GM18907 (cell line): ENCODE data around the gene PLB1.

ENCODE experiments used
- ATAC-seq: cut with Tn5 transposase; IDR thresholded peaks from one replicate; pipeline ENCODE4 v1.9.1; 2021; ENCODE audit warnings: mild to moderate bottlenecking, moderate library complexity; ENCODE audit not compliant: unreplicated experiment

PLB1 gene

DNA sequence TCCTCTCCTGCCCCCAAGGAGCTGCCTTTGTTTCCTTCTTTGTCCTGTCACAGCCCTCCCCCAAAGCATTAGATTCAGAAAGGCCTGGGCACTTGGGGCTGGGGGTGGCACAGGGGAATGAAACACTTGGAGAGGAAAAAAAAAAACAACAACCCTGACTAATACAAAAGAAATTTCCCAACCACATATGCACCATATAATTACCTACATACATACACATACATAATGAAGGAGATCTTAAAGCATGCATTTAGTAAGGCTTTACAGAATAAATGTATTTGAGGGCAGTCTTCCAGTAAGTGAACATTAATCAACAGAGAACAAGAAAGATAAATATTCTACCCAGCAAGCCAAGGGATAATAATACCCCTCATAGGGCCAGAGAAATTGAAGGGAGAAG is 185.7 kb downstream of the PLB1 start:
- ATAC-seq, result no peak

DNA sequence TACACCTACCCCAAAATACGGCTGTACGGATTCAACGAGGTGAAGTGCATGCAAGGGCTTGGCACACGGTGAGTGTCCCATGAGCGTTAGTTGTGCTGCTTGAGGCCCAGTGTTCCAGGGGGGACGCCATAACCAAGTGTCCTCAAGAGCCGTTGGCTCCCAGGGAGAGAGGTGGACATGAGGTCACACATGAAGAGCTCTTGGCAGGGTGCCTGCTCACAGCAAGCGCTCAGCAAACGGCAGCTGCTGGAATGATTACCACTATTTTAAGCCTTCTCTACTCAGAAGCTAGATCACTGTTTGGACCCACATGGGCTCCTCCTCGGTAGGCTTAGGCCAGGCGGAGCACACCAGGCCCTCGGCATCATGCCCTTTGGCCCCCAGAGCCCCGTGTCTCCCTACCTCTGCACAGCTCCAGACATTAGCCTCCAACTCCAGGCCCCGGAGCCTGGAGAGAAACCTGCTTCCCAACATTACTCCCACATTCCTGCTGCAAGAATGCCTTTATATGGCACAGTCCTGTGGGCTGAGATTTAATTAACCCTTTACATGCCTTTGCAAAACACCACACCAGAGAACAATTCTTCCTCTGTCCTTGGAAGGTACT is 187.3 kb downstream of the PLB1 start:
- no peak for ATAC-seq

DNA sequence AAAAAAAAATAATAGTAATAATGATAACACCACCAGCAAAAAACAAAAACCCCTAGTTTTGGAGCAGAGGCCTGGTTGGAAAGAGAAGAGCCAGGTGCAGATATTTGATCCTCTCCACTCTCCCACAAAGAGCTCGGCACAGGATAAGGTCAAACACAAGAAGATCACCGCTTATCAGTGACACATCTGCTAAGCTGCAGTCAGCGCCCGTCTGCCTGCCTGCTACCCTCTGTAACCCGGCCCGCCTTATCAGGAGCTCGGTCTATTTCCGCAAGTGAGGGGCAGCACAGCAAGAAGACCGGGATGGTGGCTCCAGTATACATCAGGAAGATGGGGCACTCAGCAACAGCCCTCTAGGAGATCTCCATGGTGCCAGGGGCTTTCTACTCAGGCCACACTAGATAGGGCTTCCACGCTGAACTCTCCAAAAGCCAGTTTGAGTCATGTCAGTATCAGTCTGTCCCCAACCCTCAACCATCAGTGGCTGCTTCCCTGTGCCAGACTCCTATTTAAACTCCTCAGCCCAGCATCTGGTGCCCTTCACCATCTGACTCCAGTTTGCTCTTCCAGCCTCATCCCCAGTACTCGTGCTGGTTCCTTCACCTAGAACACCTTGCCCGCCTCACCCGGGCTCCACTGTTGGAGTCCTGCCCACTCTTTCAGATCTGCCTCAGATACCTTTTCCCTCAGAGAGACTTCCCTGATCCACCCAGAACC is 188.4 kb downstream of the PLB1 start:
- ATAC-seq, result no peak

DNA sequence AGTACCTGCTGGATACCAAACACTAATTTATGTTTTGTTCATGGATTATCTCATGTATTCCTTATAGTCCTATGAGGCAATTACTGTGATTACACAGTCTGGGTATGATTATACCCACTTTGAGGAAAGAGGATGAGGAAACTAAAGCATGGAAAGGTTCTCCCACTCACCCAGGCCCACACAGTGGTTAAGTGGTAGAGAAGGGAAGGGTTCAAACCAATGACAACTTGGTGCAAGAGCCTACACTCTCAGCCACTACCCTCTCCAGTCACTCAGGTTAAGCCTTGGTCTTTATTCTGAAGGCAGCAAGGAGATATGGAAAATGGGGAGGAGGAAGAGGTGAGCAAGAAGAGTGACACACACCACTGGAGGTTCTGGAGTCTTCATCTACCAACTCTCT is 191.3 kb downstream of the PLB1 start:
- ATAC-seq, result no peak

DNA sequence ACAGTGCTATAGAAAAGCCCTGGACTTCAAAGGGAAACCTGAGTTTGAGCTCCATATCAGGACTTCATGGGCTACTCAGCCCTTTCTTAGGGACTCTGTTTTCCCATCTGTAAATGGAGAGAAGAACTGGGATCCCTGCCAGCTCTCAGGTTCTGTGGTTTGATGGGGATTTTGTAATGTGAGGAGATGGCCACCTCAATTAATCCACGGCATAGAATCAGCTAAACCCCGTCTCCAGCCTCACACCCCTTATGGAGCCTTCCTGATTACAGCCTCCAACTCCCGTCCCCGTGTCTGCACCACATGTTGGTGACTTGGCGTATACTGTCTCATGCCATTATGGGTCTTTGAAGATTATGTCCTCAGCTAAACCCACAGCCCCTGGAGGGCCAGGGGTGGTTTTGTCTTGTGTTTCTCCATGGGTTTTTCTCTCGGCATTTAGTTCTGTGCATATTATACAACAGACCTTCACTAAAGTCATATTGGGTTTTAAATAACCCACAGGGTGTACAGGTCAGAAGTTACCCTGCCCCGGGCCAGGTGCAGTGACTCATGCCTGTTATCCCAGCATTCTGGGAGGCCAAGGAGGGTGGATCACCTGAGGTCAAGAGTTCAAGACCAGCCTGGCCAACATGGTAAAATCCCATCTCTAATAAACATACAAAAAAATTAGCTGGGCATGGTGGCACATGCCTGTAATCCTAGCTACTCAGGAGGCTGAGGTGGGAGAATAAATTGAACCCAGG is 192.0 kb downstream of the PLB1 start:
- ATAC-seq, result no peak

DNA sequence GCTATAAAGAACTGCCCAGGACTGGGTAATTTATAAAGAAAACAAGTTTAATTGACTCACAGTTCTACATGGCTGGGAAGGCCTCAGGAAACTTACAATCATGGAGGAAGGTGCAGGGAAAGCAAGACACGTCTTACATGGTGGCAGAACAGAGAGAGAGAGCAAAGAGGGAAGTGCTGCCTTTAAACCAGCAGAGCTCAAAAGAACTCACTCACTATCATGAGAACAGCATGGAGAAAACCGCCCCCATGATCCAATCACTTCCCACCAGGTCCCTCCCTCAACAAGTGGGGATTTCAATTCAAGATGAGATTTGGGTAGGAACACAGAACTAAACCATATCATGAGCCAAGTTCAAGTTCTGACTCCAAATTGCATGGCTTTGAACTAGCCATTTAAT is 193.0 kb downstream of the PLB1 start:
- ATAC-seq, result no peak

DNA sequence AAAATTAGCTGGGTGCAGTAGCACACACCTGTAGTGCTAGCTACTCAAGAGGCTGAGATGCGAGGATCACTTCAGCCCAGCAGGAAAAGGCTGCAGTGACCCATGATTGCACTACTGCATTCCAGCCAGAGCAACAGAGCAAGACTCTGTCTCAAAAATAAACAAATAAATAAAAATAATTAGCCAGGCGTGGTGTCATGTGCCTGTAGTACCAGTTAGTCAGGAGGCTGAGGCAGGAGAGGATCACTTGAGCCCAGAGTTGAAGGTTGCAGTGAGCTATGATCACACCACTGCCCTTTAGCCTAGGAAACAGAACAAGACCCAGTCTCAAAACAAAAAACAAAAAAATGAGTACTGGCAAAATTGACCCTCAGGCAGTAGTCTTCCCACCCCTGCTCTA is 193.9 kb downstream of the PLB1 start:
- ATAC-seq, result no peak

DNA sequence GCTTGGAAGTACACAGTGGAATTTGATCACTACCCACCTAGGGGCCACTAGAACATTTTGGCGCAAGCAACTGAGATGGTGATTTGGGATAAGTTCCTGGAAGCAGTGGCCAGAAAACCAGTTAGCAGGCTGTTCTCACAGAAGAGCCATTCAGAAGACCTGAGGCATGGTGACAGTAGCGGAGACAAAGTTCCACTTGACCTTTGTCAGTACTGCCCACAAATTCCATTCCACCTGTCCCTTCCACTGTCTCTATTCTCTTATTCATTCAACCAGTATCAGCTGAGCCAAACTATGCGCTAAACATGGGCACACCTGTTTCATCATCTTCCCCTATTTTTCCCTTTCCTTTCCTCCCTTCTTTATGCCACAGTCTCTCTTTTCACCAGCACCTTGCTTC is 196.6 kb downstream of the PLB1 start:
- no peak for ATAC-seq

DNA sequence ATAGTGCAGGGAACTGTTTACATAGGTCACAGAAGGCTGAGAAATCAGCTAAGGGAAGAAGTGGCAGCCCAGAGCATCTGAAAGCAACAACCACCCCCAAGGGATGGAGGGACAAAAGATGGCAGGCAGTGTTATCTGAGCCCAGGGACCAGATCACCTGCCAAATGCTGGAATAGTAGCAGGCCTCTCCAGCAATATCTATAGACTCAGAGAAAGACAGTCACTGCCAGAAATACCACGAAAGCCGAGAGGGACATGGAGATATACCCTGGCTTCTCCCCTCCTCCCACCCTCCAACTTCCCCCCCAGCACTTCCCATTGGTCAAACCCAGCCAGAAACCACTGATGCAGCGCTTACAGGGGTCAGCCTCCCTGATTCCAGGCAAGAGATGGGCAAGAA is 197.4 kb downstream of the PLB1 start:
- ATAC-seq, result no peak
